HG02870 (cell line): ENCODE data around the gene HS3ST6.
"Not testable (repeated sequence)": the region's sequence is repeated elsewhere in the genome, so short reads cannot be mapped to it uniquely, and the experiment has no call there.

Source experiments
- ATAC-seq: cut with Tn5 transposase; IDR thresholded peaks from one replicate; pipeline ENCODE4 v1.9.1; 2021; ENCODE audit warnings: mild to moderate bottlenecking, moderate library complexity; ENCODE audit not compliant: unreplicated experiment

Gene HS3ST6

DNA sequence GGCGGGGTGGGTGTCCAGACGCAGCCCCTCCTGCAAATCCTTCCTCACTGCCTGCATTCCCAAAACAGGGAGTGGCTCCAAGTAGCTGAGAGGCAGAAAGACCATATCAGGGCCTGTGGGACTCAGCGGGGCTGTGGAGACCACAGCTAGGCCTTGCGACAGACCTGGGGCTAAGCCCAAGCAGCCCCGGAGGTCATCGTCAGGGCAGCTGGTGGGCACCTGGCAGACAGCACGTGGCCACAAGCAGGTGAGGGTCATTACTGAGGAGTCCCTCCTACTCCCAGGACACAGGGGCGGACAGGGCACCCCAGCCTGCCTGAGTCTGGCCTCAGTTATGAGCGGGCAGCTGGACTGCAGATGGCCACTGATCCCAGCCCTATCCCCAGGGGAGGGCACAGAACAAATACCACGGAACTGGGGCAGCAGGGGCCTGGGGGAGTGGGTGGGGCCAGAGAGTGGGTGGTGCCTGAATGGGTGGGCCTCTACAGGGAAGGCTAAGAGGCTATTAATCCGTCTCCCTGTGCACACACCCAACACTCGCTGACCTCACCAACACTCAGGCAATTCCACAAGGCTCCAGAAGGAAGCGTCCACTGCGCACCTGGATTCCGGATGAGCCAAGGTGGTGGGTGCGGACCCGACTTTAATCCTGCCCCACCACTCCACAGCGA lies 8.5 kb downstream of the HS3ST6 start:
- ATAC-seq: no peak

GRCh38 chr16:1908983-1909382 lies 9.2 kb downstream of the HS3ST6 start:
- ATAC-seq: no peak

GRCh38 chr16:1908184-1908583 lies 10.0 kb downstream of the HS3ST6 start:
- no peak for ATAC-seq

DNA sequence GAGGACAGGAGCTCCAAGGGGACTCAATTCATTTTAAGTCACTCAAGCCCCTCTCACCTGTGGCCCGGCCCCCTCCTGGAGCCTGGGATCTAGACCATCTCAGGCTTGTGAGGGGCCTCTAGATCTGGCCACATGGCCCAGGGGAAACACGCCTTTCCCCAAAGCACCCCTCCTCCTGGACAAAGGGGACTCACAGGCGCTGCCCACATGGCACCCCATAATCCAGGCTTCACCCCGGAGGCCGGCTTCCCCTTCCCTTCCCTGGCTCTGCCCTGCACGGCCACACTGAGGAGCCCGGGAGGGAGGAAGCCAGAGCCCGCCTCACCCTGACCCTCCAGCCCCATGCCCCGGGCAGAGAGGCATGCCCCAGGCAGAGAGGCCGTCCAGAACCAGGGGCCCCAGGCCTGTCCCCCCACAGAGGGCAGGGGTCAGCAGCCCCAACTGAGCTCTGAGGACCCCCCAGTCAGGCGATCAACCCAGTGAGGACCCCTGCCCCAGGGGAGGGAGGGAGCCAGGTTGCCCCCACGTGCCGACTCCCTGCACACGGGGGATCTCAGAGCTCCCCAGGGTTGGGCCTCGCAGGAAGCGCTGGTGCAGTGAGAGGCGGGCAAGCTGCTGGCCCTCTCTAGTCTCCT lies 10.9 kb downstream of the HS3ST6 start:
- ATAC-seq: no peak

DNA sequence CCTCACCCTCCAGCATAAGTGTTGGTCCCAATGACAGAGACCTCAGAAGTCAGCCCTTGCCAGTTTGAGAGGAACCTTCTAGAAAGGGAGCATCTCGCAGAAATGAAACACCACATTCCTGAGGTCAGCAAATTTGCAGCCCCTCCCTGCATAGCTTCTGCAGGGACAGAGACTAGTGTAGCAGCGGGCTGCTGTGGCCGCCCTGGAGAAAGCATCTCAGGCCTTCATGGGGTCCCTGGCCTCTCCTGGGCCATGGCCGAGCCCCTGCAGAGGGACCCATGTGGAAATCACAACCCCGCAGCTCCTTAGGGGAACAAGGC lies 11.4 kb downstream of the HS3ST6 start:
- ATAC-seq: no peak

DNA sequence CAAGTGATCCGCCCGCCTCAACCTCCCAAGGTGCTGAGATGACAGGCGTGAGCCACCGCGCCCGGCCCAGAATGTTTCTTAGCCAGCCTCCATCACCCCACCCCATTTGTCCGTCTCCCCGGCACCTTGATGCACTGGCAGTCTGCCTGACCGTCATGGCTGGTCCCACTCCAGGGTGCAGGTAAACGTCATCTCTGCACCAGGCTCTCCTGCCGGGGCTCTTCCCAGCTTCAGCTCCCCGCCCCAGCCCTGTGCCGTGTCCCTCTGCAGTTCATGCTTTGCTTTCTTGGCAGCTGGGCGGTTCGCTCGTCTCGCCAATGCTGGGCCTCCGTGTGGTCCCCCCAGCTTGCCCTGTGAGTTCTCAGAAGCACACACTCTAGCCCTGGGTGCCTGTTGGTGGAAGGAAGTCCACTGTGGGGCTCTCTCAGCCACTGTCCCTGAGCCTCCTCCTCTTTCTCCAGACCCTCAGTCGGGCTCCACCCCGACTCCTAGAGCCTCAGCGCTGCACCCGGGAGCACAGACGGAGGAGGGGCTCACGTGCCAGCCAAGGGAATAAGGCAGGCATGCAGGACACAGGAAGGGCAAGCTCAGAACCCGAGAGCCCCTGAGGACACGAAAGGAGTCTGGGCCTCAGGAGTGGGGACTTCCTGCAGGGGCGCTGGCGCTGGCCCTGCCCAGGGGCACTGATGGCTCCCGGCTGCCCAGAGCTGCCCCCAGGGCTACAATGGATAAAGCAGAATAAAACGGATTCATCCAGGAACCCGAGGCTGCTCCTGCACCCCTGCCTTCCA lies 12.0 kb downstream of the HS3ST6 start:
- ATAC-seq: no peak

DNA sequence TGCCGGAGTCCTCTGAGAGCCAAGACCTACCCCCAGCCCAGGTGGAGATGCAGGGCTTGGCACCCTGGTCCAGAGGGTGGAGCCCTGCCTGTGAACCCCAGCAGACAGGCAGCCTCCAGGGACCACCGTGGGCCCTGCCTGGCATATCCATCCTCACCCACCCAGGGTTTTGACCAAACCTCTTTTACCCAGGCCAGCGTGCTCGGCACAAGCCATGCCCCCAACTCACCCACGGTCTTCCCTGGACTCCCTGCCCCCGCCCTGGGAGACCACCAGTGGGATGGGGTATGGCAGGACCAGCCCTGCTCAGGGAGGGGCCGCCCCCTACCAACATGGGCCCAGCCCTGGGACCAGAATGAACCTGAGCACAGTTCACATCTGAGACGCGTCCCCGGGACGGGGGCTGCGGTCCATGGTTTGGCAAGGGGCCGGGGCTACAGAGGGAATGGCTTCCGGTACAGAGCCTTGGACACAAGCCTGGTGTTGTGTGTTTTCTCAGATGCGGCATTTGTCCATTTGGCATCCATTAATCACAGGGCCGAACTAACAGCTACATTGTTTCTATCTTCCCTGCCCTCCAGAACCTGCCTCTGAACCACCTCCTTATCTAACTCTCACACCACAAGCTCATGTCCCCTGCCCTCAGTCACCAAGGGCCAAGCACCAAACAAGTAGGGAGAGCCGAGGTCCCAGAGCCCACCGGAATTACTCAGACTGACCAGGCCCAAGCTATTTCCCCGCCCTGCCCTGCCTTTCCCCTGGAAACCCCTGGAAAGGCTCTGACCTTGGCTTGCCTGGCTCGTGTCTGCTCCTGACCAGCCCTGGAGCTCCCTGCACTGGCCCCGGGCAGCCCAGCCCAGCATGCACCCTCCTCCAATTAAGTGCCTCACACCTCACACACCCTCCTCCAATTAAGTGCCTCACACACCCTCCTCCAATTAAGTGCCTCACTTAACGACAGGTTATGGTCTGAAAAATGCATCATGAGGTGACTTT lies 14.1 kb downstream of the HS3ST6 start:
- ATAC-seq: no peak

DNA sequence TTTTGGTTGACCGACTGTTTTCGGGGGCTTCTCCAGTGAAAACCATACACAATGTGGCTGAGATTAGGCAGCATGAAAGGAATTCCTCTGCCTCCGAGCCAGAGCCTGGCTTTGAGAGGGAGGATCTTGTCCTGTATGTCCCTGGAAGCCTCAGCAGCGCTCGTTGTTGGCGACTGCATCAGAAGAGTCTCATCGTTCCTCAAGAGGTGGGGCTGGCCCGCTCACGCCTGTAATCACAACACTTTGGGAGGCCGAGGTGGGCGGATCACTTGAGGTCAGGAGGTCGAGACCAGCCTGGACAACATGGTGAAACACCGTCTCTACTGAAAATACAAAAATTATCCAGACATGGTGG lies 15.0 kb downstream of the HS3ST6 start:
- no peak for ATAC-seq

DNA sequence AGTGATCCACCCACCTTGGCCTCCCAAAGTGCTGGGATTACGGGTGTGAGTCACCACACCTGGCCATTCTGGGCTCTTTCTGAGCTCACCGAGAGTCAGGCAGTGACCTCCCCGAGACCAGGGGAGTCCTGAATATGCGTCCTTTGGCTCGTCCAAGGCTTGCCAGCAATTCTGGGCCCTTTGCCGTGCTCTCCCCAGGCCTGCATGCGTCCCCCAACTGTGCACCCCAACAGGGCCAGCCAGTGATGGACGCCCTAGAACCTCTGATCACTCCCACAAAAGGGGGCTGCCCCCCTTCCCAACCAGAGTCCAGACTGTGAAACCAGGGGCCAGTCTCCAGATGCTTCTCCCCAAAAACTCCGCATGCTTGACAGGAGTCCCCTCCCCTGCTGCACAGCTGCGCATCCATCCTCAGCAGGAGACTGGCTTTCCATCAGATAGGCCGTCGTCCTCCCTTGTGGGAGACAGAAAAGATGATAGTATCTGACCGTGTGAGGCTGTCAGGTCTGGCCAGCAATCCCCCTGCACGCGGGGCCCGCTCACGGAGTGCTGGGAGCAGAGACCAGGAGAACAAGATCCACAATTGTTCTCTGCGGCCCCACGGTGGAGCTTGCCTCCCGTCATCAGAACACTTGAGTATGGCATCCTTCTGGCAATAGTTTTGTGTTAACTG lies 15.5 kb downstream of the HS3ST6 start:
- no peak for ATAC-seq

DNA sequence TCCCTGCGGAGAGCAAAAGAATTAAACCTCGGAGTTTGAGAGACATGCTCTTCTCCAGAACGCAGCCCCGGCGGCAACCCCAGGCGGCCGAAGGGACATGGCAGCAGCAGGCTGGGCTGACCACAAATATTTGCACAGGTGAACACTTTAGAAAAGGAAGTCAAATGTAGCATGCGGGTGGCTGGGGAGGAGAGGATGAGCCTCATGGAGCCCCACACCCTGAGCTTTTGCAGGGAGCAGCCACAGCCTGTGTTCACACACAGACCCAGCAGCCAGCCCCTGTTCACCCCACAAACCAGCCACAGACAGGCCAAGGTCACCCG lies 17.8 kb downstream of the HS3ST6 start:
- ATAC-seq: no peak

DNA sequence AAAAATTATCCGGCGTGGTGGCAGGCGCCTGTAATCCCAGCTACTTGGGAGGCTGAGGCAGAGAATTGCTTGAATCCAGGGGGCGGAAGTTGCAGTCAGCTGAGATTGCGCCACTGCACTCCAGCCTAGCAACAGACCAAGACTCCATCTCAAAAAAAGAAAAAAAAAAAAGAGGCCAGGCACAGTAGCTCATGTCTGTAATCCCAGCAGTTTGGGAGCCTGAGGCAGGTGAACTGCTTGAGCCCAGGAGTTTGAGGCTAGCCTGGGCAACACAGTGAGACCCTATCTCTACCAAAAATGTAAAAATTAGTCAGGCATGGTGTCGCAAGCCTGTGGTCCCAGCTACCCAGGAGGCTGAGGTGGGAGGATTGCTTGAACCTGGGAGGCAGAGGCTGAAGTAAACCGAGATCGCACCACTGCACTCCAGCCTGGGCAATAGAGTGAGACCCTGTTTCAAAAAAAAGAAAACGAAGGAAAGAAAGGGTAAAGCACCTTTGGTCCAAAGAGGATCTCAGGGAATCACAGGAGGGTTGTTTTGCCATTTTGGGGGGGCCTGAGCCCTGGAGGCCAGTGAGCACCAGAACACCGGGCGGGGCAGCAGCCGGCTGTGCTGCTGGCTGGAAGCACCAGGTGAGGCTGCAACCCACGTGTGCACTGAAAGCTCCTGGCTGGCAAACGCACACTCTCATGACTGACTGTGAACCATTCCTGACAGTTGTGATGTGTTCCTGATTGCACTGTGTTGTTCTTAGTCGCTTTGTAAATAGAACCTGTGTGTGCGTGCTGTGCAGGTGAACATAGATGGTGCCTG lies 18.4 kb downstream of the HS3ST6 start:
- no peak for ATAC-seq

DNA sequence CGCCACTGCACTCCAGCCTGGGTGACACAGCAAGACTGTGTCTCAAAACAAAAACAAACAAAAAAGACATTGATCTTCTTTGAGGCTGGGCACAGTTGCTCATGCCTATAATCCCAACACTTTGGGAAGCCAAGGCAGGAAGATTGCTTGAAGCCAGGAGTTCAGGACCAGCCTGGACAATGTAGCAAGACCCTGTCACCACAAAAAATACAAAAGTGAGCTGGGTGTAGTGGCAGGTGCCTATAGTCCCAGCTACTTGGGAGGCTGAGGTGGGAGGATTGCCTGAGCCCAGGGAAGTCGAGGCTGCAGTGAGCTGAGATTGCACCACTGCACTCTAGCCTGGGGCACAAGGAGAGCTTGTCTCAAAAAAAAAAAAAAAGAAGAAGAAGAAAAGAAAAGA lies 20.5 kb downstream of the HS3ST6 start:
- not testable (repeated sequence) for ATAC-seq

- ATAC-seq: no peak
Observed at GRCh38 chr16:1895949-1896675, 22.1 kb downstream of the HS3ST6 start.

- ATAC-seq: no peak
Observed at GRCh38 chr16:1895068-1895467, 23.1 kb downstream of the HS3ST6 start.

DNA sequence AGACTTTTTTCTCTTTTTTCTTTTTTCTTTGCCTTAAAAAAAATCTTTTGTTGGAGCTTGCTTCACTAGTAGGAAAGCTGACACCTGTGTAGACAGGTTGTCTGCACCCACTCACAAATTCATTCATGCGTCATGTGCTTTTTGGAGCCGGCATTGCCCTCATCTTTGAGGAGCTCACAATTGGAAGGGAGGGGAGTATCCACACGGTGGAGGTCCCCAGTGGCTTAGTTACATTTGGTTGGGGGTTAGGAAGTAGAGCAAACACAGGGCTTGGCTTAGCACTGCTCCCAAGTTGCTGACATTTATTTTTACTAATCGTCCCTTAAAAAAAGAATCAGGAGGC lies 27.5 kb downstream of the HS3ST6 start:
- ATAC-seq: no peak

GRCh38 chr16:1890024-1890707 lies 28.0 kb downstream of the HS3ST6 start:
- ATAC-seq: no peak

DNA sequence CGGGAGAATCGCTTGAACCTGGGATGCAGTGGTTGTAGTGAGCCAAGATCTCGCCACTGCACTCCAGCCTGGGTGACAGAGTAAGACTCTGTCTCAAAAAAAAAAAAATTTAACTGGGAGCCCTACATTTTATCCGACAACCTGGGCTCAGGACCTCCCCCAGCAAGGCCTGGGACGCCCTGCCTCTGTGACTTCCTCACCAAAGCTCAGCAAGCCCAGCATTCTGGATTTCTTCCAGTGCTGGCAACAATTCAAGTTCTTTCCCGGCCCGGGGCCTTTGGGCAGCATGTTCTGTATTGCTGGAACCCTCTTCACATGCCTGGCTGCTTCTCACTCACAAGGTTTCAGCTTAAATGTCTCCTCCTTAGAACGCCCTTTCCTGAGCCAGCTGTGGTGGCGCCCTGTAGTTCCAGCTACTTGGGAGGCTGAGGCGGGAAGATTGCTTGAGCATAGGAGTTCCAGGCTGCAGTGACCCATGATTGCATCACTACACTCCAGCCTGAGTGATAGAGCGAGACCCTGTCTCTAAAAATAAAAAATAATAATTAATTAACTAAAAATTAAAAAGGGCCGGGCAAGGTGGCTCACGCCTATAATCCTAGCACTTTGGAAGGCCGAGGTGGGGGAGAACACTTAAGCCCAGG lies 30.4 kb downstream of the HS3ST6 start:
- ATAC-seq: no peak

- no peak for ATAC-seq
Observed at GRCh38 chr16:1884889-1885288, 33.3 kb downstream of the HS3ST6 start.
